ENCODE measurements around the gene PLA2G4B.

PLA2G4B gene

GRCh38 chr15:41851755-41852370 lies 13.2 kb downstream of the PLA2G4B start:
- no peak for DNase-seq

DNA sequence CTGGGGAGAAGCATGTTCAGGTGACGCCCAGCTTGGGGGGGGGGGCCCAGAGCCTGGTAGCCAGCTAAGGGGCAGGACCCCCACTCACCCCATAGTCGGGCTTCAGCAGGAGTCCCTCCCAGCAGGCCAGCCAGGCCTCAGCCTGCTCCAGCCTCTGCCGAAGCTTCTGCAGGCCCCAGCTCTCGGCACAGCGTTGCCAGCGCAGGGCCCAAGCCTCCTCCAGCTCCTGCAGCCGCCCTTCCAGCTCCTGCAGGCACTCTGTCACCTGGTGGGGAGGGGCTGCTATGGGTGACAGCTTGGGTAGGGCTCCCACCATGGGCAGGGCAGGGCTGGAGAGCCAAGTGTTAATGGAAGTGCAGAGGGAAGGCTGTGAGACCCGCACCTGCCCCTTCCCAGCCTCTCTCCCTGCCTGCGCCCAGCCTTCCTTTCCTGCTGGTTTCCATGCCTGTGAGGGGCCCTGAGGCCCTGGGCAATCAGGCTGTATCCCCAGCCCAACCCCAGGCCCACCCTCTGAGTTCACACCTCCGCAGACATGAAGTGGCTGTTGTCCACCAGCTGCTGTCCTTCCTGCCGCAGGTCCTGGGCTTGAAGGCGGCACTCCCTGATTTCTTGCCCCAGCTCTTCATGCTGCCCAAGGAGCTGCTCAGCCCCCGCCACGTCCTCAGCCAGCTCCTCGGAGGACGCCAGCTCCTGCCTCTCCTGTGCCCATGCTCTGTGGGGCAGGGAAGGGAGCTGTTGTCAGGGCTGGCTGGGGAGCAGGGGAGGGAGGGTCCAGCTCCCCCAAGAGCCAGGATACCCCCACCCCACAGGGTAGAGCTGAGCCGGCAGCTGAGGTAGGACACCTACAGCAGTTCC lies 14.3 kb downstream of the PLA2G4B start:
- DNase-seq = no peak

GRCh38 chr15:41853831-41854230 lies 15.2 kb downstream of the PLA2G4B start:
- no peak for DNase-seq

DNA sequence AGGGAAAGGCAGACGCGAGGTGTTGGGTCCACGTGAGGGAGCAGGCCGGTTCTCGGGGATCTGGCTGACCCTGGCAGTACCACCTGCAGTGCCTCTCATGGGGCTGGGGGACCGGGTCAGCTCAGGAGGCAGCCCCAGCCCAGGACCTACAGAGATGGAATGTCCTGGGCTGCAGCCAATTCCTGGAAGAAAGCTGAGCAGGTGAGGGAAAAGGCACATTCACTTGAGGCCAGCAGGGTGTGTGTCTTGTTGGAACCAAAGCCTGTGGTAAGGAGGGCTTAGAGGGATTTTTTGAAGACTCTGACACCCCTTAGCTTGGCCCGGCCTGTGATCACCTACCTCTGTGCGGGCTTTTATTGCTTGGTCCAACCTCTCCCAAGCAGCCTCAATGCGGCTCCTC lies 15.8 kb downstream of the PLA2G4B start:
- DNase-seq = no peak

GRCh38 chr15:41855261-41855961 lies 16.8 kb downstream of the PLA2G4B start:
- DNase-seq = no peak

GRCh38 chr15:41856262-41856661 lies 17.6 kb downstream of the PLA2G4B start:
- DNase-seq = no peak

DNA sequence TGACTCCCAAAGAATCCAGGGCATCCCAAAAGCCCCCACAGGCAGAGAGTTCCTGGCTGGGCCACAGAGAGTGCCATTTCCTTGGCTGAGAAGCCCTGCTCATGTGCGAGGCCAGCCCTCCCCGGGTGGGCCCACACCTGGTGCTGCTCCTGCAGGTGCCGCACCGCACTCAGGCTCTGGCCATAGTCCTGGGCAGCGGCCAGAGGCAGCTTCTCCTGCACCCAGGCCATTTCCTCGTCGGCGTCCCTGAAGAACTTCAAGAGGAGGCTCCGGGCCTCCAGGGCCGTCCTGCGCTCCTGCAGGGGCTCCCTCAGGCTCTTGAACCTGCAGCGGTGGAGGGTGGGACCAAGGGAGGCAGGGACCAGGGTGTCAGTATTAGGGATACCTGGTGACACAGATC lies 18.1 kb downstream of the PLA2G4B start:
- no peak for DNase-seq

- no peak for DNase-seq
These were observed 18.7 kb downstream of the PLA2G4B start for GRCh38 chr15:41857316-41857715.

GRCh38 chr15:41858756-41859155 lies 20.1 kb downstream of the PLA2G4B start:
- no peak for DNase-seq

GRCh38 chr15:41860049-41860828 lies 21.6 kb downstream of the PLA2G4B start:
- DNase-seq = no peak

- DNase-seq = no peak
These were observed 23.2 kb downstream of the PLA2G4B start for GRCh38 chr15:41861736-41862356.

DNA sequence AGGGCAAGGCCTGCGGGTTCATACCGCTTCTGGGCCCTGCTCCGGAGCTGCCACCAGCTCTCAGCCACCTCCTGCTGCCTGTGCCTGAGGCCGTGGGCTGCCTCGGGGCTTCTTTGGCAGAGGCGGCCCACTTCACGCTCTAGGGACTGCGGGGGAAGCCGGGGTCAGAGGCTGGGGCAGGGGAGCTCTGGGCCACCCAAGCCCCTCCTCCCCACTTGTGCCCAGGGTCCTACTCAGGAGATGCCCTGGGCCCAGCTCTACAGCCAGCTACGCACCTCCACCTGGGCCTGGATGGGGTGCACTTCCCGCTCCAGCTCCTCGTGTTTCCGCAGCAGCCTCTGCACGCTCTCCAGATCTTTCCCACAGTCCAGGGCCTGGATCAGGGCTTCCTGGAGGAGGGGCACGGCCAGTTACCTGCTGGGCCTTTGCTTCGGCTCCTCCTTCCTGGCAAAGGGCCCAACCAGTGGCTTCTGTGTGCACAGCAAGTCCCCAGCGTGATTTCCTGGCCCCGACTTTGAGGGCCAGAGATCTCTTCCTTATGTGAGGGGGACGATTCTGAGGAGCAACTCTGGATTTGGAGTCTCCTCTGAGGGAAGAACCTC lies 24.0 kb downstream of the PLA2G4B start:
- DNase-seq = no peak

DNA sequence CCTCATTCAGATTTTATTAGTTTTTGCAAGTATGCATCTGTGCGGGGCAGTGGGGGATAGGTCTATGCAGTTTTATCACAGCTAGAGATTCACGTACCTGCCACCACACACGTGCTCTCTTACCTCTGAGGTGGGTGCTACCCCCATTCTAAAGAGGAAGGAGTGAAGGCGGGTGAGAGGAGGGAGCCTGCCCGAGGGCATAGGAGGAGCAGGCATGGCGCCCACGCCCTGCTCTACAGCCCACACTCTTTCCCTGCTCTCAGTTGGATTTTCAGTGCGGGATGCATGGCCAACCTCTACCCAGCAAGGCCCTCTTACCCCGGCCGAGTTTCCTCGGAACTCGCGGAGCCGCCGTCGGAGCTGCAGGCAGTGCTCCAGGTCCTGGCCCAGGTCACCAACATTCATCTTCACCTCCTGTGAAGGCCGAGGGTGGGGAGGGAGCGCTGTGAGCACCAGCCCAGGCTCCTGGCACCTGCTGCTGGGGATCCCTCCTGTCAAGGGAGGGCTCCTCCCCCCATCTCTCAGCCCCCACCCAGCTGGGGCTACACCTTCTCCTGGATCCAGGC lies 26.9 kb downstream of the PLA2G4B start:
- DNase-seq = no peak

- DNase-seq = no peak
These were observed 27.6 kb downstream of the PLA2G4B start for GRCh38 chr15:41866263-41866703.

DNA sequence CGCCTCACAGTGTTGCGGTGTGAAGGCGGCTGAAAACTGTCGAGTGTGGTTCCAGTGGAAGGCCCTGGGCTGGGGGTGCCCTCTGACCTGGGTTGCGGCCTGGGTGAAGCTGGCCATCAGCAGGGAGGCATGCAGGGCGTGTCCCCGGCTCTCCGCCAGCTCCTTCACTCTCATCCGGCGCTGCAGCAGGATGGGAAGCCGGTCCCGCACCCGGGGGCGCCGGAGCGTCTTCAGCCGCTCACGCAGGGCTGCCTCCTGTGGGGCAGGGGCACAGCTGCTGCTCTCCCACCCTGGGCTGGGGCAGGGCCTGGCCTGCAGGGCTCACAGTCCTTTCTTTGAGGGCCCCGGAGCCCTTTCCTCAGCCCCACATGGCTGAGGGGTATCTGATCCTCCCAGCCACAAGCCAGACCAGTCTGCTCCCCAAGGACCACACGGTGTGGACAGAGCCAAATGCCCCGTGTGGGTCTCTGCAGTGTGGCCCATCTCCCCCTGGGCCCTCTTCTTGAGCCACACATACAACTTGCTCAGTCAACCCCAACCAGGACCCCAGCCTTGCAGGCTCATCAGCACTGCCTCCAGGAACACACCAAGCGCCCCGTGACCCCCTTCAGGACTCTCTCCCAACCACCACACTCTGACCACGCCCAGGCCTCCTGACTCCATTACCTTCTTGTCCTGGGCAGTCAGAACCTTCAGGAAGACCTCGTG lies 28.4 kb downstream of the PLA2G4B start:
- DNase-seq = no peak

DNA sequence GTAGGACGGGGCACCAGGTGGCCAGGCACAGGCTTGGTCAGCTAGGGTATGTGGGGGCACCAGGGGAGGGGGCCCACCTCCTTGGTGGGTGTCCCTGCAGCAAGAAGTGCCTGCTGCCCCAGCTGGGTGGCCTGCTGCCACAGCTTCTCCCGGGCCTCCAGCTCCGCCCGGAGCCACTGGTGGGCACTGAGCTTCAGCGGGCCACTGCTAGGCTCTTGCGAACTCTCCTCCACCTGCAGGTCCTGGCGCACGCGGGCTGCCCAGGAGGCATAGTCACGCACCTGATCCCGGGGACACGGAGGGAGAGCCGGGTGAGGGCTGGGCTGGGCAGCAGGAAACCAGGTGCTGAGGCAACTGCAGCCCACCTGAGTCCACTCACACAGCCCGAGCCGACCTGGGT lies 29.7 kb downstream of the PLA2G4B start:
- no peak for DNase-seq

- DNase-seq = no peak
These were observed 31.4 kb downstream of the PLA2G4B start for GRCh38 chr15:41869770-41870688.

DNA sequence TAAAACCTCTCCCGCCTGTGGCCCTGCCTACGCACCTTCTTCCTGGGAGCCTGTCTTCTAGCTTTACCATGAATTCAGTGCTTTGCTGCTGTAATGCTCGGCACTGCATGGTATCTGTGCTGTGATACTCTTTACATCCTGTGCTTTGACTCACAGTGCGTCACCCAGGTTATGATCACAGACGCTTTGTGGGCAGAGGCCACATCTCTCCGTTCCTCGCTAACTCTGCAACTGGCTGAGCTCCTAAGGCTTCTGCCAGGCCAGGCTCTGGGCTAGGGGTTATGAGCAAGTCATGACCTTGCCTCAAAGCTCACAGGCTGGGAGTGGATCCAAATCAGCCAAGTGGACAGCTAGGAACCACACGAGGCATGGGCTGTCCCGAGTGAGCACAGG lies 32.0 kb downstream of the PLA2G4B start:
- peak; percentile 67 for DNase-seq

DNA sequence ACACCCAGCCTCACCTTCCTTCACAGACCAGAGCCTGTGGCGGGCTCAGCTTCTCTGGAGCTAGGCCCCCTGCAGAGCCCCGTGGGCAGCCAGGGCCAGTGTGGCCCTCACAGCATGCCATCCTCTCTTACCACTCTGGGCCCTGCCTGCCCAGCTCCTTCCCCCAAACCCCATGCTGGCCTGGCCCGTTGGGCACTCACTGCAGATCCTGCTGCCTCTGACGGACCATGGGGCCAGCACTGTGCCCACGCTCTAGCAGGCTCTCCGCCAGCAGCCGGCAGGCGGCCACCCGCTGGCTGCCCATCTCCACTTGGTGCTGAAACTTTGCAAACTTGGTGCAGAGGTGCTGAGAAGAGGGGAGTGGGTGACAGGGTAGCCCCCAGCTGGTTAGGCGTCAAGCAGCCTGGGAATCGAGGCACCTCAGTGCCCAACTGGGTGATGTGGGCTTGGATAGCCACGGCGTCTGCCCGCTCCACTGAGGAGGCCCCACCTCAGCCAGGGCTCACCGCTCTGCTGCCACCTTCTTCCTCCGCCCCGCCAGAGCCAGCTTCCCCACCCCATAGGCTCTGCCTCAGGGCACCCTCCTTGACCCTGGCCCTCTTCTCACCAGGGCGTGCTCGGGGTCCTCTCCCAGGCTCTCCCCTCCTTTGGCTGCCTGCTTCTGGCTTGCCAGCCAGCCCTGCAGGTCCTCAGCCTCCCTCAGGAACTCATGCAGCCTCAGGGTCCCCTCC lies 32.7 kb downstream of the PLA2G4B start:
- no peak for DNase-seq

All from activated CD8-positive, alpha-beta memory T cell treated with anti-CD3 and anti-CD28 coated beads, Interleukin-2, amount 50 U/mL, for 48 hours (primary cell).